ENCODE measurements around the gene A1CF.

Gene A1CF

DNA sequence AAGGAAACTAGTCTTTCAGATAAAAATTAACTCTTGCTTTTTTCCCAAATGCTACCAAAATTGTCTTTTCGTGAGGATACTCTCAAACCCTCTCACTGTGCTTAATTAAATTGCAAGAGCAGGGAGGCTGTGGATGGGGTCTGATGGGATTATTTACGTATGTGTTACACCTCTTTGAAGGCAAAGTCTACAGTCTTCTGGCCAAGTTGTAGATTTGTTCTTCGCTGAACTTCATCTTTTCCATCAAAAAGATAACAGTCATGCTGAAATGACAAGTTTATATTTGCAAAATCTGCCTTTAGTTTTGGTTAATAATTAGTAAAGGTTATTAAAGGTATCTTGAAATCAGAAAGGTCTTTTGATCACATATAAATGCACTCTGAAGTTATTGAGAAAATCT lies 22.7 kb downstream of the A1CF start:
- no peak for DNase-seq (ENCODE audit: low read depth)

DNA sequence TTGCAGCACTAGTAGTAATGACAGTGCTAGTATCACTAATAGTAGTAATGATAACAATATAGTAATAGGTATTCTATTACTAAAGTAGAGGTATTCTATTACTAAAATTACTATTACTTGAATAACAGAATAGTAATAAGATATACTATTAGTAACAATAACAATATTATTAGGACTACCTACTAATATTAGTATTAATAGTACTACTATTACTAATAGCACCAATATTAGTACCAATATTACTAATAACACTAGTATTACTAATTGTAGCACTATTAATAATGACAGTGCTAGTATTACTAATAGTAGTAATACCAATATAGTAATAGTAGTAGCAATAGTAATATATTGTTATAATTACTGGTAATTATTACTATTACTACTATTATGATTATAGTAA lies 24.1 kb downstream of the A1CF start:
- no peak for DNase-seq (ENCODE audit: low read depth)

GRCh38 chr10:50857579-50857978 lies 27.8 kb downstream of the A1CF start:
- DNase-seq (ENCODE audit: low read depth) = no peak

GRCh38 chr10:50855461-50855860 lies 30.0 kb downstream of the A1CF start:
- no peak for DNase-seq (ENCODE audit: low read depth)

GRCh38 chr10:50855015-50855414 lies 30.4 kb downstream of the A1CF start:
- no peak for DNase-seq (ENCODE audit: low read depth)

GRCh38 chr10:50853557-50853956 lies 31.9 kb downstream of the A1CF start:
- DNase-seq (ENCODE audit: low read depth) = no peak

GRCh38 chr10:50851884-50852671 lies 33.3 kb downstream of the A1CF start:
- no peak for DNase-seq (ENCODE audit: low read depth)

GRCh38 chr10:50850578-50851230 lies 34.7 kb downstream of the A1CF start:
- DNase-seq (ENCODE audit: low read depth) = no peak

DNA sequence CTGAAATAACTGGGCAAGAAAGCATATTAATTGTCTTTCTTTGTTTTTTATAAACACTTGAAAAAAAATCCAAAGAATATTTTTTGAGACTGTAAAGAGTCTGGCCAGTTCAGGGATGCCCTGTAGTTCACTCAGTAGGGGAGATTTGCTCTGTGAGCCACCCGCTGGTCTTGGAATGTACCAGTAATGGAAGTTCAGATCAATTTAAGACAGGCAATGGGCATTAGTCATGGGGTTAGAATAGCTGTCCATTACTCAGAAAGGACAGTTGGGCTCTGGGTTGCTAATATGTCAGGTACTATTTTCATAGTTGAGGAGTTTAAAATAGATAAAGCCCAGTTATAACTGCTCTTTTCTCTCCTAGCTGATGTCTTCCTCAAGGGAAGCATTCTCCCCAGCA lies 38.7 kb downstream of the A1CF start:
- DNase-seq (ENCODE audit: low read depth) = no peak

DNA sequence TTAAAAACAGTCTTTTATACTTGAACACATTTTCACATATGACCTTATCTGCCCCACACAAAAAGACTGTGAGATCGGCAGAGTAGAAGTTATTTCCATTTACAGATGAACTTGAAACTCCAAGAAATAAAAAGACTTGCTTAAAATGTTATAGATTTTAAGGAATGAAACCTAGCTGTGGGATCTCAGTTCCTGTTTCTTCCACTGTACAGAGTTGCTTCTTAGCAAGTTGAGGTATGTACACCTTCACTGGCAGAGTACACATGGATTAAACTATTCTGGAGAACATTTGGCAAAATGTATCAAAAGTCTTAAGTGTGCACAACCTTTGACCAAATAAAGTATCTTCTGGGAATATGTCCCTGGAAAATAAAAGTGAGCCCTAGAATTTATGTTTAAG lies 48.3 kb downstream of the A1CF start:
- no peak for DNase-seq (ENCODE audit: low read depth)

GRCh38 chr10:50832171-50832751 lies 53.2 kb downstream of the A1CF start:
- no peak for DNase-seq (ENCODE audit: low read depth)

GRCh38 chr10:50830066-50830465 lies 55.4 kb downstream of the A1CF start:
- DNase-seq (ENCODE audit: low read depth) = no peak

DNA sequence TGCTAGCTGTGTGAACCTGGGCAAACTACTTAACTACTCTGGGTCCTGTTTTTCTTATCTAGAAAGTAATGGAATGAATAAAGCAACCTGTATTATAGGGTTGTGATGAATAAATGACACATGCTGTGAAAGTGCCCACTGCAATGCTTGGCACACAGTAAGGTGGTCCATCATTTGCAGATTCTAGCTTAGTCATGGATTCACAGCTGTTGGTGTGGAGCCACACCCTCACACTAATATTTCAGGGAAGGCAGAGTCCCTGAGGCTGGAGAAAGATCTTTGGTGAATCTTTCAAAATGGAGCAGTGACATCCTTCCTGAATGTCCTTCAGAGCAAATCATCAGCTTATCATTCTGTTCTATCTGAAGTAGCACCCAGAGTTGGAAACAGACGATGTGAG lies 60.6 kb downstream of the A1CF start:
- no peak for DNase-seq (ENCODE audit: low read depth)

GRCh38 chr10:50823789-50824188 lies 61.6 kb downstream of the A1CF start:
- no peak for DNase-seq (ENCODE audit: low read depth)

- no peak for DNase-seq (ENCODE audit: low read depth)
Measured at GRCh38 chr10:50809596-50809995, 75.8 kb downstream of the A1CF start.

GRCh38 chr10:50807851-50808776 lies 77.3 kb downstream of the A1CF start:
- DNase-seq (ENCODE audit: low read depth) = no peak

DNA sequence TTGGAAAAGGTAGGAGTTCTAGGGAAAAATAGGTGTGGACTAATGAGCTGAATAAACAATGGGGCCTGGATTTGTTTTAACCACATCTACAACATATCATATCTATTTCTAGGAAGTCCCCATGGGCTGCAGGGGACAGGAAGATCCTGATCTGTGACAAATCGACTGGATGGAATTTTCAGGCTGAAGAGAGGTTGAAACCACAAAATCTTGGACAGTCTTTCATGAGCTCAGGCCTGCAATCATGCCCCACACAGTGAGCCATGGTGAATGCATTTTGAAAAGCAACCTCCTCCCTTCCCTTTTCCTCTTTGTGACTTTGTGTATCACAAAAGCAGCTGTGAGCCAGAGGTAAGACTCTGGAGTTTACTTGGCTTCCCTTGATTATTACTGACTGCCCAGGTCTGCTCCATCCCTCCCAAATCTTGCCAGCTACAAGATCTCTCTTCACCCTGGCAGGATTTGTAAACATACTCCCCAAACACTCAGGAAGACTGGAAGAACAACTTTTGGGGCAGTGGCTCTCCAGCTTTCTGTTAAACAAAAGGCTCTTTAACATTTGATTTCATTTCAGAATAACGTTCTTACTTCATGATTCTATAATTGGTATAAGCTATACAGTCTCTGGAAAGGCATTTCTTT lies 79.3 kb downstream of the A1CF start:
- DNase-seq (ENCODE audit: low read depth) = no peak

GRCh38 chr10:50799595-50799994 lies 85.8 kb downstream of the A1CF start:
- no peak for DNase-seq (ENCODE audit: low read depth)

- no peak for DNase-seq (ENCODE audit: low read depth)
Measured at GRCh38 chr10:50798297-50798696, 87.1 kb downstream of the A1CF start.

- DNase-seq (ENCODE audit: low read depth) = no peak
Measured at GRCh38 chr10:50796693-50797092, 88.7 kb downstream of the A1CF start.

- no peak for DNase-seq (ENCODE audit: low read depth)
Measured at GRCh38 chr10:50794490-50794889, 90.9 kb downstream of the A1CF start.

Measured in activated T-cell treated with anti-CD3 and anti-CD28 coated beads for 48 hours (primary cell).